Measurements from ENCODE around the gene ACTR3.

ACTR3 gene

DNA sequence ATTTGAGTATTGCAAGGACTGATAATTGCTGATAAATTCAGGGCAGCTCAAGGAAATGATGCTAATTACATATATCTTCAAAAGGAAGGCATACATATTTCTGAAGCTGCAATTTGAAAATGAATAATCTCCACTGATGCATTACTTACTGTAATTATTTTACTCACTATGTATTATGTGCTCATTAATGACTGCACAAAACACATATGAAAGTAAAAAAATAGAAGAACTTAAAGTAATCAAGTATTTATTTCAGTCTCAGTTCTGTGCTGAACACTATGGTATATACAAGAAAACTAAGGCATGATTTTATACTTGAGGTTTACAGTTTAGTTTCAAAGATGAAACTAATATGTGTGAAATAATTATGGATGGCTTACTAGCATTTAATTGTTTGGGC is 9.3 kb downstream of the ACTR3 start:
- no peak for TF ChIP-seq CTCF (IDR thresholded peaks at IDR 0.05; ENCODE audit: low read length, missing control alignments)
- DNase-seq (ENCODE audit: low read depth) = no peak
- H3K4me3 ChIP-seq (replicated peaks; ENCODE audit: low read depth, low read length) = no peak overlapping the region

- H3K4me3 ChIP-seq (replicated peaks; ENCODE audit: low read depth, low read length) = no peak overlapping the region
- DNase-seq (ENCODE audit: low read depth) = no peak
- no peak for TF ChIP-seq CTCF (IDR thresholded peaks at IDR 0.05; ENCODE audit: low read length, missing control alignments)
These were observed 12.1 kb downstream of the ACTR3 start for GRCh38 chr2:113901943-113902342.

DNA sequence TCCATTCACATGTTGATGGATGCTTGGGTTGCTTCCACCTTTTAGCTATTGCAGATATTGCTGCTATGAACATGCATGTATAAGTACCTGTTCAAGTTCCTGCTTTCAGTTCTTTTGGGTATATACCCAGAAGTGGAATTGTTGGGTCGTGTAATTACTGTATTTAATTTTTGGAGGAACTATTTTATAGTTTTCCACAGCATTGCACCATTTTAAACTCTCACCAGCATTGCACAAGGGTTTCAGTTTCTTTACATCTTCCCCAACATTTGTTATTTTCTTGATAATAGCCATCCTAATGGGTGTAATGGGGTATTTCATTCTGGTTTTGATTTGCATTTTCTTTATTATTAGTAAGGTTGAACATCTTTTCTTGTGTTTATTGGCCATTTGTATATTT is 16.0 kb downstream of the ACTR3 start:
- no peak overlapping the region for H3K4me3 ChIP-seq (replicated peaks; ENCODE audit: low read depth, low read length)
- no peak for TF ChIP-seq CTCF (IDR thresholded peaks at IDR 0.05; ENCODE audit: low read length, missing control alignments)
- DNase-seq (ENCODE audit: low read depth) = no peak

DNA sequence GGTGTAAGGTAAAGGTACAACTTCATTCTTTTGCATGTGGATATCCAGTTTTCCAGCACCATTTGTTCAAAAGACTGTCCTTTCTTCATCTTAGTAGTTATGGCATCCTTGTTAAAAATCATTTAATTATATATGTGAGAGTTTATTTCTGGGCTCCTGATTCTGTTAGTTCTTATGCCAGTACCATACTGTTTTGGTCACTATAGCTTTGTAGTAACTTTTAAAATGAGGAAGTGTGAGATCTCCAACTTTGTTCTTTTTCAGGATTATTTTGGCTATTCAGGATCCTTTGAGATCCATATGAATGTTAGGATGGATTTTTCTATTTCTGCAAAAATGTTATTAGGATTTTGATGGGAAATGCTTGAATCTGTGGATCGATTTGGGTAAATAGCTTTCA is 16.8 kb downstream of the ACTR3 start:
- no peak for TF ChIP-seq CTCF (IDR thresholded peaks at IDR 0.05; ENCODE audit: low read length, missing control alignments)
- DNase-seq (ENCODE audit: low read depth) = no peak
- H3K4me3 ChIP-seq (replicated peaks; ENCODE audit: low read depth, low read length) = no peak overlapping the region

GRCh38 chr2:113907297-113907696 is 17.4 kb downstream of the ACTR3 start:
- no peak for DNase-seq (ENCODE audit: low read depth)
- TF ChIP-seq CTCF (IDR thresholded peaks at IDR 0.05; ENCODE audit: low read length, missing control alignments) = no peak
- H3K4me3 ChIP-seq (replicated peaks; ENCODE audit: low read depth, low read length) = no peak overlapping the region

DNA sequence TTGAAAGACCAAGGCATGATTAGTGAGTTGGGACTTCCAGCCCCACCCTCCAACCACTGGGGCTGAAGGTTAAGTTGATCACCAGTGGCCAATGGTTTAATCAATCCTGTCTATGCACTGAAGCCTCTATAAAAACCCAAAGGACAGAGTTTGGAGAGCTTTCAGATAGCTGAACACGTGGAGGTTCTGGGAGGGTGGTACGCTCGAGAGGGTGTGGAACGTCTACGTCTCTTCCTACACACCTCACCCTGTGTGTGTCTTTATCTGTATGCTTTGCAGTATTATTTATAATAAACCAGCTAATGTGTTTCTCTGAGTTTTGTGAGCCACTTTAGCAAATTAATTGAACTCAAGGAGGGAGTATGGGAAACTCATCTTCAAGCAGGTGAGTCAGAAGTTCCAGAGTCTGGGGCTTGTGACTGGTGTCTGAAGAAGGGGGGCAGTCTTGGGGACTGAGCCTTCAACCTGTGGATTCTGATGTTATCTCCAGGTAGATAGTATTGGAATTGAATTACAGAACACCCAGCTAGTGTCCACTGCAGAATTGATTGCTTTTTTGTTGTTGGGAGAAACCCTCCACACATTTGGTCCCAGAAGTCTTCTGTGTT is 20.3 kb downstream of the ACTR3 start:
- no peak for TF ChIP-seq CTCF (IDR thresholded peaks at IDR 0.05; ENCODE audit: low read length, missing control alignments)
- H3K4me3 ChIP-seq (replicated peaks; ENCODE audit: low read depth, low read length) = no peak overlapping the region
- no peak for DNase-seq (ENCODE audit: low read depth)

GRCh38 chr2:113910967-113911678 is 21.2 kb downstream of the ACTR3 start:
- no peak for TF ChIP-seq CTCF (IDR thresholded peaks at IDR 0.05; ENCODE audit: low read length, missing control alignments)
- no peak for DNase-seq (ENCODE audit: low read depth)
- H3K4me3 ChIP-seq (replicated peaks; ENCODE audit: low read depth, low read length) = no peak overlapping the region
